K562 (cell line): ENCODE data around the gene AK5. TPM values are rescaled to one million over a fixed set of nuclear protein-coding genes. Genes with fewer than 3 reads are reported as not detected.

Experiments used
- ATAC-seq: fragments of 200-7000 bp; cut with Tn5 transposase; 3 replicates; pipeline ENCODE4 v1.9.1; 2020; ENCODE audit warnings: moderate library complexity
- BruUV-seq: library from RNA; stranded (reverse); fragments of 400-500 nt; replicated peaks from 2 replicates; lab custom pipeline; 2021; lab: Mats Ljungman, UMichigan
- CTCF ChIA-PET: fragments of 300-600 bp; formaldehyde crosslinking; extraction: SDS; loops from one replicate; lab custom pipeline; 2021; ENCODE audit warnings: low intra/inter-chr PET ratio; lab: Yijun Ruan, JAX
- POLR2A ChIA-PET: fragments of 300-600, 350-650 bp; sonication (Branson Sonifier 250); formaldehyde crosslinking; extraction: SDS; loops from one replicate; lab custom pipeline; 2021; ENCODE audit warnings: antibody characterized with exemption, inconsistent platforms; lab: Yijun Ruan, JAX
- DNase-seq, 4 experiments: peaks; one replicate each; pipeline versions ENCODE4 v3.0.0 to v3.0.0-alpha.2; 2011 to 2018; ENCODE audit warnings: low spot score in 3 of 4, mixed read lengths in 3 of 4; ENCODE audit errors: extremely low read depth in 1 of 4
- FAIRE-seq: peaks from 2 replicates; lab custom pipeline; 2011; peaks lifted over from hg19 to GRCh38; lab: Jason Lieb, UNC
- H2AFZ ChIP-seq: 2 replicates; pipeline ENCODE4 v1.6.0; 2011; ENCODE audit warnings: low read depth, low read length, control low read depth, inconsistent platforms
- H3K27ac ChIP-seq: fragments of 200-600 bp; 3 replicates; pipeline ENCODE4 v1.8.0; 2011; ENCODE audit warnings: low read depth, mild to moderate bottlenecking, control low read depth, inconsistent platforms, low read length, moderate library complexity, mixed read lengths; ENCODE audit errors: extremely low read depth
- H3K27me3 ChIP-seq, 2 experiments: fragments of 300-600 bp in 1 of 2; 2 replicates in 1 of 2; 3 replicates in 1 of 2; pipeline versions ENCODE4 v1.6.0 to v1.8.0; 2011; ENCODE audit warnings: inconsistent platforms in 2 of 2, low read length in 2 of 2, mild to moderate bottlenecking in 1 of 2, mixed read lengths in 1 of 2, moderate library complexity in 1 of 2; ENCODE audit not compliant: control insufficient read depth in 2 of 2, insufficient read depth in 2 of 2
- H3K36me3 ChIP-seq: fragments of 300-600 bp; 3 replicates; pipeline ENCODE4 v1.8.0; 2011; ENCODE audit warnings: mild to moderate bottlenecking, low read length, inconsistent platforms; ENCODE audit not compliant: control insufficient read depth, insufficient read depth
- H3K4me1 ChIP-seq, 2 experiments: fragments of 200-600 bp in 1 of 2; replicated peaks in 1 of 2; 2 replicates in 1 of 2; 3 replicates in 1 of 2; pipeline versions ENCODE4 v1.5.1 to v1.8.0; 2011; ENCODE audit warnings: inconsistent platforms in 2 of 2, low read length in 2 of 2, mild to moderate bottlenecking in 1 of 2, mixed read lengths in 1 of 2, moderate library complexity in 1 of 2; ENCODE audit not compliant: control insufficient read depth in 2 of 2, insufficient read depth in 2 of 2
- H3K4me2 ChIP-seq: 2 replicates; pipeline ENCODE4 v1.6.1; 2011; ENCODE audit warnings: low read length, control low read depth, inconsistent platforms, mixed read lengths; ENCODE audit not compliant: insufficient read depth
- H3K4me3 ChIP-seq: fragments of 200-600 bp; sonication (generic), shearing (Covaris generic); 2 replicates; pipeline ENCODE4 v1.5.1; 2016; ENCODE audit warnings: control low read depth, inconsistent platforms
- H3K79me2 ChIP-seq: fragments of 200-600 bp; 3 replicates; pipeline ENCODE4 v1.8.0; 2011; ENCODE audit warnings: low read length, inconsistent platforms; ENCODE audit not compliant: control insufficient read depth, insufficient read depth
- H3K9ac ChIP-seq, 2 experiments: 2 replicates each; pipeline versions ENCODE4 v1.6.0 to v1.6.1; 2011; ENCODE audit warnings: low read depth in 2 of 2, low read length in 2 of 2, control low read depth in 1 of 2, inconsistent platforms in 1 of 2, mild to moderate bottlenecking in 1 of 2, mixed read lengths in 1 of 2; ENCODE audit not compliant: insufficient read depth in 1 of 2
- H3K9me1 ChIP-seq: one replicate; pipeline ENCODE4 v1.6.0; 2011; ENCODE audit warnings: inconsistent platforms, mild to moderate bottlenecking, low read length, moderate library complexity; ENCODE audit not compliant: control insufficient read depth, insufficient read depth
- H3K9me3 ChIP-seq: replicated peaks from 2 replicates; pipeline ENCODE4 v1.5.1; 2011; ENCODE audit warnings: low read depth, low read length, inconsistent platforms; ENCODE audit not compliant: control insufficient read depth, insufficient read depth
- H4K20me1 ChIP-seq: replicated peaks from 2 replicates; pipeline ENCODE4 v1.6.1; 2011; ENCODE audit warnings: low read length, inconsistent platforms, mixed read lengths; ENCODE audit not compliant: control insufficient read depth, insufficient read depth
- BHLHE40 ChIP-seq: IDR thresholded peaks from 2 replicates; pipeline ENCODE4 v1.6.1; 2011; ENCODE audit warnings: low read length, improper control_type of control experiment
- BMI1 ChIP-seq: fragments of 150-350 bp; IDR thresholded peaks from 2 replicates; pipeline ENCODE4 v1.6.1; 2014; ENCODE audit warnings: low read length
- CSDE1 ChIP-seq, 2 experiments: fragments of 450-650 bp; IDR thresholded peaks; 2 replicates each; pipeline ENCODE4 v1.6.1; 2016; ENCODE audit warnings: mild to moderate bottlenecking in 1 of 2
- ETV6 ChIP-seq, 3 experiments: fragments of 150-350 bp in 1 of 3; sonication (generic) in 1 of 3; formaldehyde crosslinking in 1 of 3; IDR thresholded peaks; 2 replicates each; pipeline versions ENCODE4 v1.6.1 to v1.8.0; 2014 to 2022; ENCODE audit warnings: borderline replicate concordance in 2 of 3, low read depth in 2 of 3, antibody characterized with exemption in 1 of 3, low read length in 1 of 3, mild to moderate bottlenecking in 1 of 3, missing genetic modification reagents in 1 of 3
- GABPB2 ChIP-seq: fragments of 250-450 bp; sonication (Bioruptor Pico); conservative IDR thresholded peaks from 2 replicates; pipeline ENCODE4 v1.5.1; 2021; ENCODE audit warnings: mild to moderate bottlenecking
- GATA2 ChIP-seq: sonication (generic); formaldehyde crosslinking; IDR thresholded peaks from 2 replicates; pipeline ENCODE4 v1.4.0; 2020; ENCODE audit warnings: mild to moderate bottlenecking, missing genetic modification reagents
- NCOA6 ChIP-seq: fragments of 450-650 bp; IDR thresholded peaks from 2 replicates; pipeline ENCODE4 v1.6.1; 2017; ENCODE audit warnings: mild to moderate bottlenecking
- RBM34 ChIP-seq: fragments of 200-400 bp; formaldehyde crosslinking; IDR thresholded peaks from 2 replicates; pipeline ENCODE4 v1.6.1; 2018; ENCODE audit warnings: low read length, borderline replicate concordance; ENCODE audit not compliant: insufficient read depth
- RFX7 ChIP-seq: fragments of 250-450 bp; sonication (Bioruptor Pico); IDR thresholded peaks from 2 replicates; pipeline ENCODE4 v1.5.1; 2021; ENCODE audit warnings: mild to moderate bottlenecking
- ZNF146 ChIP-seq: IDR thresholded peaks from one replicate; pipeline ENCODE4 v1.6.1; 2018; ENCODE audit warnings: missing compliant biosample characterization; ENCODE audit not compliant: unreplicated experiment
- ZNF184 ChIP-seq: sonication (generic); formaldehyde crosslinking; IDR thresholded peaks from 2 replicates; pipeline ENCODE4 v1.5.0; 2020; ENCODE audit warnings: missing genetic modification reagents
- ZNF41 ChIP-seq: fragments of 250-450 bp; sonication (Bioruptor Pico); conservative IDR thresholded peaks from 2 replicates; pipeline ENCODE4 v1.4.0; 2020; ENCODE audit warnings: mild to moderate bottlenecking
- whole genome bisulfite sequencing: fragments of 100-300 bp; shearing (Covaris generic); methylation state at CpG from one replicate; pipeline ENCODE4 v1.1.6; 2016; ENCODE audit warnings: low coverage, mixed read lengths; ENCODE audit not compliant: insufficient coverage; ENCODE audit errors: missing lambda C conversion rate; 5-methylcytosine and 5-hydroxymethylcytosine counted together
- in situ Hi-C: fragments of 300-500 bp; cut with MboI; formaldehyde crosslinking; loops from 4 replicates; pipeline ENCODE4 v1.15.0; 2018; ENCODE audit warnings: inconsistent platforms, mixed read lengths
- intact Hi-C: fragments of 100-400 bp; cut with micrococcal nuclease; formaldehyde crosslinking; loops from 2 replicates; pipeline ENCODE4 v1.14.2; 2022
- polyA plus RNA-seq, 8 experiments: library from polyadenylated mRNA; depleted of rRNA in 4 of 8; stranded (reverse) in 5 of 8; unstranded in 3 of 8; fragments of >200 nt; fragmentation: Nextera tagmentation in 2 of 8; fragmentation: Illumina TruSeq in 1 of 8; extraction: Ambion mirVana in 2 of 8; extraction: Trizol in 1 of 8; gene quantifications; 2 replicates each; pipeline versions ENCODE4 v1.2.1 to v1.2.3, GENCODE V29; 2011 to 2014; ENCODE audit warnings: inconsistent platforms in 1 of 8, missing spikeins in 1 of 8
- total RNA-seq, 7 experiments: library from RNA; depleted of rRNA in 6 of 7; stranded (reverse); fragments of >200 nt in 6 of 7; fragmentation: Illumina TruSeq in 2 of 7; extraction: Trizol in 2 of 7; gene quantifications; 2 replicates each; pipeline versions ENCODE4 v1.2.1 to v1.2.3, GENCODE V29; 2011 to 2021; ENCODE audit warnings: low replicate concordance in 1 of 7
- TF ChIP-seq, protein P1 (sequence below): fragments of 250-450 bp; sonication (Bioruptor Pico); IDR thresholded peaks from 2 replicates; pipeline ENCODE4 v1.4.0; 2020
- TF ChIP-seq, protein P2 (sequence below), 3 experiments: IDR thresholded peaks in 2 of 3; conservative IDR thresholded peaks in 1 of 3; 2 replicates each; pipeline ENCODE4 v1.5.1; 2011 to 2012; ENCODE audit warnings: low read length in 3 of 3, mild to moderate bottlenecking in 3 of 3, control low read depth in 2 of 3, improper control_type of control experiment in 1 of 3, inconsistent platforms in 1 of 3, low read depth in 1 of 3, mixed read lengths in 1 of 3, moderate library complexity in 1 of 3; ENCODE audit not compliant: insufficient read depth in 2 of 3

Gene AK5
- total and polyA plus RNA-seq, 9 of the 15 experiments (the other 6 are each of a cell fraction or from before 2014, with no cell fraction given) = 0.06 TPM; not detected in 8

DNA sequence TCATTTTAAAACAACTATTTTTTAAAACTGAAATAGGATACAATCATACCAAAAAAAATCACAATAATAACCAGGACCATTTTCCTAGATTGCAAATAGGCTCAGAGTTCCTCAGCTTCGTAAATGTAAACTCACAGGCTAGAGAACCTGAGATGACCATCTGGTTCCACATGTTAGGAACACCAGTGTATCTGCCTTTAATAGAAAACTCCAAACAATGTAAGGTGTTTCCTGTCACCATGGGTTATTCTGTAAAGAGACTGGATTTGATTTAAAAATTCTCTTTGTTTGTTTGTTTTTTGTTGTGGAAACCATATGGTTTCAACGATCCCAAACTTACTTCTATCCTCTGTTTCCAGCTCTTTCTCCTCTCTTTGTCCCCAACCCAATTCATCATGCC is 203.1 kb downstream of the AK5 start:
- intact Hi-C loops = no loop called here

More for the DNA sequence above, 203.1 kb downstream of the AK5 start:
- no peak overlapping the region for H2AFZ ChIP-seq
- no peak overlapping the region for H3K4me2 ChIP-seq
- no peak overlapping the region for H3K27ac ChIP-seq
- no peaks in the 10 kb centered on the region for H4K20me1 ChIP-seq
- FAIRE-seq (no peak), ATAC-seq (no peak), DNase-seq (no peak)
- no peak overlapping the region for H3K4me3 ChIP-seq
- CTCF ChIA-PET = no interaction called here
- H3K9me3 ChIP-seq = no peaks in the 10 kb centered on the region
- no TSS peak for BruUV-seq
- peaks cover 2 to 4% of the 10 kb centered on the region in 2 experiments; a peak in 2 of 5 replicates for H3K27me3 ChIP-seq
- no peaks in the 10 kb centered on the region for H3K79me2 ChIP-seq
- TF ChIP-seq CSDE1 (IDR thresholded peaks at IDR 0.05) = no peak
- TF ChIP-seq RBM34 = no peak
- no peak for TF ChIP-seq RFX7 (CRISPR knock-in tag)
- TF ChIP-seq, protein P1, sequence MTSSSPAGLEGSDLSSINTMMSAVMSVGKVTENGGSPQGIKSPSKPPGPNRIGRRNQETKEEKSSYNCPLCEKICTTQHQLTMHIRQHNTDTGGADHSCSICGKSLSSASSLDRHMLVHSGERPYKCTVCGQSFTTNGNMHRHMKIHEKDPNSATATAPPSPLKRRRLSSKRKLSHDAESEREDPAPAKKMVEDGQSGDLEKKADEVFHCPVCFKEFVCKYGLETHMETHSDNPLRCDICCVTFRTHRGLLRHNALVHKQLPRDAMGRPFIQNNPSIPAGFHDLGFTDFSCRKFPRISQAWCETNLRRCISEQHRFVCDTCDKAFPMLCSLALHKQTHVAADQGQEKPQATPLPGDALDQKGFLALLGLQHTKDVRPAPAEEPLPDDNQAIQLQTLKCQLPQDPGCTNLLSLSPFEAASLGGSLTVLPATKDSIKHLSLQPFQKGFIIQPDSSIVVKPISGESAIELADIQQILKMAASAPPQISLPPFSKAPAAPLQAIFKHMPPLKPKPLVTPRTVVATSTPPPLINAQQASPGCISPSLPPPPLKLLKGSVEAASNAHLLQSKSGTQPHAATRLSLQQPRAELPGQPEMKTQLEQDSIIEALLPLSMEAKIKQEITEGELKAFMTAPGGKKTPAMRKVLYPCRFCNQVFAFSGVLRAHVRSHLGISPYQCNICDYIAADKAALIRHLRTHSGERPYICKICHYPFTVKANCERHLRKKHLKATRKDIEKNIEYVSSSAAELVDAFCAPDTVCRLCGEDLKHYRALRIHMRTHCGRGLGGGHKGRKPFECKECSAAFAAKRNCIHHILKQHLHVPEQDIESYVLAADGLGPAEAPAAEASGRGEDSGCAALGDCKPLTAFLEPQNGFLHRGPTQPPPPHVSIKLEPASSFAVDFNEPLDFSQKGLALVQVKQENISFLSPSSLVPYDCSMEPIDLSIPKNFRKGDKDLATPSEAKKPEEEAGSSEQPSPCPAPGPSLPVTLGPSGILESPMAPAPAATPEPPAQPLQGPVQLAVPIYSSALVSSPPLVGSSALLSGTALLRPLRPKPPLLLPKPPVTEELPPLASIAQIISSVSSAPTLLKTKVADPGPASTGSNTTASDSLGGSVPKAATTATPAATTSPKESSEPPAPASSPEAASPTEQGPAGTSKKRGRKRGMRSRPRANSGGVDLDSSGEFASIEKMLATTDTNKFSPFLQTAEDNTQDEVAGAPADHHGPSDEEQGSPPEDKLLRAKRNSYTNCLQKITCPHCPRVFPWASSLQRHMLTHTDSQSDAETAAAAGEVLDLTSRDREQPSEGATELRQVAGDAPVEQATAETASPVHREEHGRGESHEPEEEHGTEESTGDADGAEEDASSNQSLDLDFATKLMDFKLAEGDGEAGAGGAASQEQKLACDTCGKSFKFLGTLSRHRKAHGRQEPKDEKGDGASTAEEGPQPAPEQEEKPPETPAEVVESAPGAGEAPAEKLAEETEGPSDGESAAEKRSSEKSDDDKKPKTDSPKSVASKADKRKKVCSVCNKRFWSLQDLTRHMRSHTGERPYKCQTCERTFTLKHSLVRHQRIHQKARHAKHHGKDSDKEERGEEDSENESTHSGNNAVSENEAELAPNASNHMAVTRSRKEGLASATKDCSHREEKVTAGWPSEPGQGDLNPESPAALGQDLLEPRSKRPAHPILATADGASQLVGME (CRISPR knock-in tag) = no peak
- TF ChIP-seq ZNF146 (CRISPR knock-in tag) = no peak
- TF ChIP-seq BHLHE40 = no peak
- TF ChIP-seq, protein P2, sequence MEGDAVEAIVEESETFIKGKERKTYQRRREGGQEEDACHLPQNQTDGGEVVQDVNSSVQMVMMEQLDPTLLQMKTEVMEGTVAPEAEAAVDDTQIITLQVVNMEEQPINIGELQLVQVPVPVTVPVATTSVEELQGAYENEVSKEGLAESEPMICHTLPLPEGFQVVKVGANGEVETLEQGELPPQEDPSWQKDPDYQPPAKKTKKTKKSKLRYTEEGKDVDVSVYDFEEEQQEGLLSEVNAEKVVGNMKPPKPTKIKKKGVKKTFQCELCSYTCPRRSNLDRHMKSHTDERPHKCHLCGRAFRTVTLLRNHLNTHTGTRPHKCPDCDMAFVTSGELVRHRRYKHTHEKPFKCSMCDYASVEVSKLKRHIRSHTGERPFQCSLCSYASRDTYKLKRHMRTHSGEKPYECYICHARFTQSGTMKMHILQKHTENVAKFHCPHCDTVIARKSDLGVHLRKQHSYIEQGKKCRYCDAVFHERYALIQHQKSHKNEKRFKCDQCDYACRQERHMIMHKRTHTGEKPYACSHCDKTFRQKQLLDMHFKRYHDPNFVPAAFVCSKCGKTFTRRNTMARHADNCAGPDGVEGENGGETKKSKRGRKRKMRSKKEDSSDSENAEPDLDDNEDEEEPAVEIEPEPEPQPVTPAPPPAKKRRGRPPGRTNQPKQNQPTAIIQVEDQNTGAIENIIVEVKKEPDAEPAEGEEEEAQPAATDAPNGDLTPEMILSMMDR (IDR thresholded peaks at IDR 0.05 in 2 of 3, conservative IDR thresholded peaks at IDR 0.05 in 1 of 3; ENCODE audit: insufficient read depth in 2 of 3, low read depth in 1 of 3, low read length in 3 of 3) = no peak
- no peak for TF ChIP-seq GABPB2 (CRISPR knock-in tag)
- TF ChIP-seq GATA2 (CRISPR knock-in tag) = no peak
- no peak for TF ChIP-seq NCOA6
- no peak for TF ChIP-seq ZNF184
- TF ChIP-seq ZNF41 (CRISPR knock-in tag) = no peak
- TF ChIP-seq BMI1 = no peak
- no peak for TF ChIP-seq ETV6 (IDR thresholded peaks at IDR 0.05; ENCODE audit: borderline replicate concordance in 1 of 2, low read depth in 2 of 2, low read length in 1 of 2)
- no peak for TF ChIP-seq ETV6 (CRISPR knock-in tag; IDR thresholded peaks at IDR 0.05; ENCODE audit: borderline replicate concordance)
- WGBS = 0% methylated on average over 2 of the region's 2 CpGs
- H3K9ac ChIP-seq = no peak overlapping the region
- no peaks in the 10 kb centered on the region for H3K4me1 ChIP-seq
- in situ Hi-C loops = no loop called here
- no peaks in the 10 kb centered on the region for H3K36me3 ChIP-seq
- POLR2A ChIA-PET = no interaction called here
- no peaks in the 10 kb centered on the region for H3K9me1 ChIP-seq
